HCT116 (cell line): Measurements from ENCODE around the gene CRYBA4. TPM values are rescaled to one million over a fixed set of nuclear protein-coding genes. Genes with fewer than 3 reads are reported as not detected.

ENCODE experiments used
- ATAC-seq: fragments of 200-7000 bp; cut with Tn5 transposase; 2 replicates; pipeline ENCODE4 v1.9.1; 2020; ENCODE audit warnings: mild to moderate bottlenecking, moderate library complexity
- BruUV-seq: library from RNA; stranded (reverse); fragments of 400-500 nt; replicated peaks from 2 replicates; lab custom pipeline; 2021; lab: Mats Ljungman, UMichigan
- CTCF ChIA-PET: fragments of 300-600 bp; sonication (Branson Sonifier 250); formaldehyde crosslinking; loops from one replicate; lab custom pipeline; 2021; ENCODE audit warnings: antibody characterized with exemption; lab: Charles Lee
- POLR2A ChIA-PET: fragments of 300-600, 350-600 bp; sonication (Branson Sonifier 250); formaldehyde crosslinking; loops from one replicate; lab custom pipeline; 2021; ENCODE audit warnings: antibody characterized with exemption; lab: Charles Lee
- RAD21 ChIA-PET, 2 experiments: fragments of 300-600 bp; sonication (Branson Sonifier 250); formaldehyde crosslinking; loops; one replicate each; lab custom pipeline; 2023; ENCODE audit warnings: low total read pairs in 2 of 2; ENCODE audit not compliant: uncharacterized antibody in 2 of 2, unreplicated experiment in 2 of 2, low non-redundant PET in 1 of 2; lab: Charles Lee
- DNase-seq: peaks from one replicate; pipeline ENCODE4 v3.0.0-alpha.2; 2010; ENCODE audit warnings: low read depth, low spot score
- H2AFZ ChIP-seq: fragments of 200-600 bp; shearing (Covaris generic), sonication (generic); 2 replicates; pipeline ENCODE4 v1.6.1; 2017; ENCODE audit warnings: low read depth, mixed run types, mixed read lengths, antibody characterized with exemption, low read length; ENCODE audit not compliant: poor library complexity, severe bottlenecking
- H3K27ac ChIP-seq: 2 replicates; pipeline ENCODE4 v1.5.1; 2012; ENCODE audit warnings: low read depth, low read length
- H3K27me3 ChIP-seq: fragments of 200-600 bp; sonication (generic); 2 replicates; pipeline ENCODE4 v1.6.1; 2016; ENCODE audit warnings: mixed run types, low read length, mixed read lengths; ENCODE audit not compliant: insufficient read depth
- H3K36me3 ChIP-seq, 2 experiments: fragments of 200-500 bp in 1 of 2; fragments of 200-600 bp in 1 of 2; sonication (Bioruptor generic) in 1 of 2; sonication (generic) in 1 of 2; 2 replicates each; pipeline versions ENCODE4 v1.5.1 to v1.6.1; 2014 to 2016; ENCODE audit warnings: low read length in 2 of 2, inconsistent platforms in 1 of 2, mixed read lengths in 1 of 2, mixed run types in 1 of 2; ENCODE audit not compliant: insufficient read depth in 2 of 2, control insufficient read depth in 1 of 2
- H3K4me1 ChIP-seq, 2 experiments: fragments of 200-600 bp in 1 of 2; sonication (generic) in 1 of 2; 2 replicates each; pipeline versions ENCODE4 v1.5.1 to v1.6.1; 2012 to 2017; ENCODE audit warnings: low read length in 2 of 2, inconsistent platforms in 1 of 2, mild to moderate bottlenecking in 1 of 2, mixed read lengths in 1 of 2, mixed run types in 1 of 2, moderate library complexity in 1 of 2; ENCODE audit not compliant: insufficient read depth in 2 of 2, control insufficient read depth in 1 of 2
- H3K4me2 ChIP-seq: fragments of 200-600 bp; sonication (generic); 2 replicates; pipeline ENCODE4 v1.6.1; 2017; ENCODE audit warnings: mixed run types, low read length, mixed read lengths
- H3K4me3 ChIP-seq, 2 experiments: fragments of 200-600 bp in 1 of 2; sonication (generic) in 1 of 2; replicated peaks in 1 of 2; 2 replicates each; pipeline ENCODE4 v1.5.1; 2011 to 2016; ENCODE audit warnings: low read length in 2 of 2, control low read depth in 1 of 2, low read depth in 1 of 2, mild to moderate bottlenecking in 1 of 2, mixed read lengths in 1 of 2, mixed run types in 1 of 2
- H3K79me2 ChIP-seq: fragments of 200-600 bp; sonication (generic); 2 replicates; pipeline ENCODE4 v1.6.1; 2017; ENCODE audit warnings: mild to moderate bottlenecking, mixed run types, low read length, moderate library complexity, mixed read lengths; ENCODE audit not compliant: insufficient read depth
- H3K9ac ChIP-seq: fragments of 200-600 bp; sonication (generic); 2 replicates; pipeline ENCODE4 v1.6.1; 2016; ENCODE audit warnings: low read length, mixed read lengths
- H3K9me2 ChIP-seq: fragments of 200-600 bp; sonication (generic), shearing (Covaris generic); 2 replicates; pipeline ENCODE4 v1.6.1; 2017; ENCODE audit warnings: mixed run types, mild to moderate bottlenecking, moderate library complexity; ENCODE audit not compliant: insufficient read depth
- H3K9me3 ChIP-seq, 2 experiments: fragments of 200-500 bp in 1 of 2; fragments of 200-600 bp in 1 of 2; sonication (Bioruptor generic) in 1 of 2; sonication (generic) in 1 of 2; 2 replicates each; pipeline ENCODE4 v1.6.1; 2014 to 2017; ENCODE audit warnings: low read length in 2 of 2, mixed read lengths in 2 of 2, inconsistent platforms in 1 of 2, low read depth in 1 of 2, mild to moderate bottlenecking in 1 of 2, mixed run types in 1 of 2, moderate library complexity in 1 of 2; ENCODE audit not compliant: control insufficient read depth in 1 of 2, insufficient read depth in 1 of 2
- H4K20me1 ChIP-seq: fragments of 200-600 bp; sonication (generic), shearing (Covaris generic); 2 replicates; pipeline ENCODE4 v1.6.1; 2017; ENCODE audit warnings: mixed run types, mild to moderate bottlenecking, moderate library complexity; ENCODE audit not compliant: insufficient read depth
- CBX3 ChIP-seq: IDR thresholded peaks from 2 replicates; pipeline ENCODE4 v1.6.1; 2012; ENCODE audit warnings: low read depth
- ELF1 ChIP-seq: IDR thresholded peaks from 2 replicates; pipeline ENCODE4 v1.6.1; 2012; ENCODE audit warnings: low read depth, borderline replicate concordance
- EZH2phosphoT487 ChIP-seq: fragments of 200-600 bp; IDR thresholded peaks from 2 replicates; pipeline ENCODE4 v1.6.1; 2018; ENCODE audit warnings: antibody characterized with exemption, borderline replicate concordance
- FOSL1 ChIP-seq: IDR thresholded peaks from 2 replicates; pipeline ENCODE4 v1.6.1; 2012; ENCODE audit warnings: low read depth
- JUND ChIP-seq: IDR thresholded peaks from 2 replicates; pipeline ENCODE4 v1.6.1; 2012
- POLR2A ChIP-seq: IDR thresholded peaks from 2 replicates; pipeline ENCODE4 v1.7.0; 2011; ENCODE audit warnings: borderline replicate concordance; ENCODE audit not compliant: insufficient read depth, insufficient read length; ENCODE audit errors: extremely low read depth
- POLR2AphosphoS5 ChIP-seq: IDR thresholded peaks from 2 replicates; pipeline ENCODE4 v1.6.1; 2011; ENCODE audit warnings: mild to moderate bottlenecking, low read depth, low read length, moderate library complexity
- RAD21 ChIP-seq: IDR thresholded peaks from 2 replicates; pipeline ENCODE4 v1.6.1; 2012; ENCODE audit warnings: low read depth, mild to moderate bottlenecking
- SIN3A ChIP-seq: IDR thresholded peaks from 2 replicates; pipeline ENCODE4 v1.6.1; 2012; ENCODE audit warnings: low read depth
- SP1 ChIP-seq: IDR thresholded peaks from 2 replicates; pipeline ENCODE4 v1.6.1; 2012; ENCODE audit warnings: low read depth
- TCF7L2 ChIP-seq: IDR thresholded peaks from 2 replicates; pipeline ENCODE4 v1.7.0; 2011; ENCODE audit warnings: borderline replicate concordance, inconsistent platforms; ENCODE audit not compliant: insufficient read depth, insufficient read length; ENCODE audit errors: extremely low read depth
- ZFX ChIP-seq: fragments of 450-650 bp; IDR thresholded peaks from 2 replicates; pipeline ENCODE4 v1.6.1; 2017
- ZNF274 ChIP-seq: fragments of 200-500 bp; sonication (Bioruptor generic); IDR thresholded peaks from 2 replicates; pipeline ENCODE4 v1.6.1; 2014; ENCODE audit warnings: mild to moderate bottlenecking, low read depth, low read length, inconsistent platforms
- intact Hi-C: fragments of 100-400 bp; cut with micrococcal nuclease; formaldehyde crosslinking; loops from 2 replicates; pipeline ENCODE4 v1.10.0; 2022
- total RNA-seq: library from RNA; stranded (reverse); gene quantifications from one replicate; pipeline ENCODE4 v1.2.1, GENCODE V29; 2021; ENCODE audit not compliant: unreplicated experiment
- TF ChIP-seq, protein P1 (sequence below): IDR thresholded peaks from 2 replicates; pipeline ENCODE4 v1.6.1; 2012
- TF ChIP-seq, protein P2 (sequence below), 3 experiments: fragments of 200-600 bp in 1 of 3; sonication (generic) in 1 of 3; IDR thresholded peaks in 2 of 3; conservative IDR thresholded peaks in 1 of 3; 2 replicates each; pipeline ENCODE4 v1.5.1; 2012 to 2017; ENCODE audit warnings: low read depth in 2 of 3, low read length in 2 of 3, antibody characterized with exemption in 1 of 3, borderline replicate concordance in 1 of 3, control low read depth in 1 of 3, mild to moderate bottlenecking in 1 of 3, mixed read lengths in 1 of 3, mixed run types in 1 of 3, moderate library complexity in 1 of 3; ENCODE audit not compliant: insufficient read depth in 1 of 3
- TF ChIP-seq, protein P3 (sequence below): IDR thresholded peaks from 2 replicates; pipeline ENCODE4 v1.6.1; 2012

CRYBA4 gene
- total RNA-seq, 1 experiment from 2014 or later = not detected

DNA sequence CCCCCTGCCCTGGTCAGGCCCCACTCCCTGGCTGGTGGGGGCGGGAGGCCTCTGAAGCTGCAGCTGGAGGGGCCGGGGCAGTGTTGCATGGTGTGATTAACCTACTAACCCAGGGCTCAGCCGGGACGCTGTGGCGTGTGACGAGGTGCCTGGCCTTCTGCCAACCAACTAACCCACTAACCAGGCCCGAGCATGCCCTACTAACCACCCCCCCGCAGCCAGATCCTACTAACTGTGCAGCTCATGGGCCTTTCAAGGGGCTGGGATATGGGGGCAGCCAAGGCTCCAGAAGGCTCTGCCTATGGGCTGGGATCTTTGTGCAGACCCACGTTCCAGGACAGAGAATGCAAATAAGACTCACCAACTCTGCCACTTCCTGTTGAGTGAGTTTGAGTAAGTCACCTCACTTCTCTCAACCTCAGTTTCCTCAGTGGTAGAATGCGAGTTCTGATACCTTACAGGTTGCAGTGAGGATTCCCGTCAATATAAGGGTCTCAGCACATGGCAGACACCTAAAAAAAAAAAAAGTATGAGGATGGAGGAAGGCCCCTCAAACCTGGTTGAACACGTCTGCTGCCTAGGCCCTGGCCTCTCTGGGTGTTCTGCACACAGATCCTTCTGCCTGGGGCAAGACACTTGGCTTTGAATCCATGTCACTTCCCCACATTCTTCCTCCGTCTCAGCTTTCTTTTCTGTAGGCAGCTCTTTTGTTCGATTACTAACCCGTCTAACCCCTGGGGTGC lies 49.7 kb downstream of the CRYBA4 start:
- ChIA-PET POLR2A (no interaction called here), RAD21 (no interaction called here), CTCF (no interaction called here)
- BruUV-seq = no TSS peak
- H3K36me3 ChIP-seq = no peaks in the 10 kb centered on the region
- peak overlapping the region; percentile 80; the same call in 1 of the 2 replicates for H3K4me2 ChIP-seq
- H3K27ac ChIP-seq = peak overlapping the region; percentile 82
- H3K27me3 ChIP-seq = no peaks in the 10 kb centered on the region
- H3K9ac ChIP-seq = no peak overlapping the region
- peaks cover 17 to 28% of the 10 kb centered on the region in 2 experiments for H3K4me1 ChIP-seq
- H2AFZ ChIP-seq = no peak overlapping the region
- no peak for DNase-seq
- intact Hi-C loops = no loop called here
- no peaks in the 10 kb centered on the region for H3K9me2 ChIP-seq
- no peaks in the 10 kb centered on the region for H4K20me1 ChIP-seq
- no peak overlapping the region for H3K4me3 ChIP-seq
- ATAC-seq = no peak
- TF ChIP-seq, protein P1, sequence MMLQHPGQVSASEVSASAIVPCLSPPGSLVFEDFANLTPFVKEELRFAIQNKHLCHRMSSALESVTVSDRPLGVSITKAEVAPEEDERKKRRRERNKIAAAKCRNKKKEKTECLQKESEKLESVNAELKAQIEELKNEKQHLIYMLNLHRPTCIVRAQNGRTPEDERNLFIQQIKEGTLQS = no peak
- no peak for TF ChIP-seq CBX3
- no peak for TF ChIP-seq RAD21
- H3K79me2 ChIP-seq = peaks cover 24% of the 10 kb centered on the region
- H3K9me3 ChIP-seq = no peaks in the 10 kb centered on the region

DNA sequence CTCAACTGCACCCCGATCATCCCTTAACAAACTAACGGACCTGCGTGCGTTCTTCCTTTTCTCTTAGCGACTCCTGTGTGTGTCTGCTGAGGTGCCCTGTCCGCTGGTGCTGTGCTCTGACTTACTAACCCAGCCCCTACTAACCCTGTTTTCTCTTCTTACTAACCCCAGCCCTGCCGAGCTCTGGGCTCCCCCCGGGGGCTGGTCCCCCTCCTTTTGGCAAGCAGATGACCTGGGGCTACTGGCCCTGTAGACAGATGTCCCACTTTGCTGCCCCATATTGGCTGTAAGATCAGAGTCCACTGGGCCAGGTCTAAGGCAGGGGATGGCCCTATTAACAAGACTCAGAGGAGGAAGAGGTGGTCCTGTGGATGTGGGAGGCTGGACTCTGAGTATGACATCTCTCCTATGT lies 50.3 kb downstream of the CRYBA4 start:
- Histone ChIP-seq H2AFZ (no peak overlapping the region), H3K4me3 (peak overlapping the region; percentile 62 to 78), H3K27me3 (no peaks in the 10 kb centered on the region), H4K20me1 (no peaks in the 10 kb centered on the region), H3K27ac (peak overlapping the region; percentile 82), H3K9me3 (no peaks in the 10 kb centered on the region), H3K36me3 (no peaks in the 10 kb centered on the region), H3K79me2 (peaks cover 24% of the 10 kb centered on the region), H3K4me1 (peaks cover 17 to 28% of the 10 kb centered on the region in 2 experiments), H3K9ac (peak overlapping the region; percentile 84), H3K9me2 (no peaks in the 10 kb centered on the region), H3K4me2 (peak overlapping the region; percentile 80)
- no TSS peak for BruUV-seq
- ChIA-PET CTCF (interaction anchor here (0.9 to 1.1 kb wide), 3 partner anchors 9 to 13 kb away, joined by 3 to 5 read pairs (median 3); no protein-coding TSS in a partner anchor), POLR2A (no interaction called here), RAD21 (no interaction called here)
- intact Hi-C loops = no loop called here
- peak; percentile 19 for ATAC-seq
- DNase-seq = no peak
- TF ChIP-seq ZFX (no peak), SP1 (no peak), ZNF274 (no peak), TCF7L2 (no peak), FOSL1 (no peak), EZH2phosphoT487 (no peak), SIN3A (no peak), POLR2A (no peak), ELF1 (no peak), POLR2AphosphoS5 (no peak), JUND (no peak)
- TF ChIP-seq, protein P2, sequence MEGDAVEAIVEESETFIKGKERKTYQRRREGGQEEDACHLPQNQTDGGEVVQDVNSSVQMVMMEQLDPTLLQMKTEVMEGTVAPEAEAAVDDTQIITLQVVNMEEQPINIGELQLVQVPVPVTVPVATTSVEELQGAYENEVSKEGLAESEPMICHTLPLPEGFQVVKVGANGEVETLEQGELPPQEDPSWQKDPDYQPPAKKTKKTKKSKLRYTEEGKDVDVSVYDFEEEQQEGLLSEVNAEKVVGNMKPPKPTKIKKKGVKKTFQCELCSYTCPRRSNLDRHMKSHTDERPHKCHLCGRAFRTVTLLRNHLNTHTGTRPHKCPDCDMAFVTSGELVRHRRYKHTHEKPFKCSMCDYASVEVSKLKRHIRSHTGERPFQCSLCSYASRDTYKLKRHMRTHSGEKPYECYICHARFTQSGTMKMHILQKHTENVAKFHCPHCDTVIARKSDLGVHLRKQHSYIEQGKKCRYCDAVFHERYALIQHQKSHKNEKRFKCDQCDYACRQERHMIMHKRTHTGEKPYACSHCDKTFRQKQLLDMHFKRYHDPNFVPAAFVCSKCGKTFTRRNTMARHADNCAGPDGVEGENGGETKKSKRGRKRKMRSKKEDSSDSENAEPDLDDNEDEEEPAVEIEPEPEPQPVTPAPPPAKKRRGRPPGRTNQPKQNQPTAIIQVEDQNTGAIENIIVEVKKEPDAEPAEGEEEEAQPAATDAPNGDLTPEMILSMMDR (IDR thresholded peaks at IDR 0.05 in 2 of 3, conservative IDR thresholded peaks at IDR 0.05 in 1 of 3; ENCODE audit: borderline replicate concordance in 1 of 3, insufficient read depth in 1 of 3, low read depth in 2 of 3, low read length in 2 of 3) = no peak
- TF ChIP-seq, protein P3, sequence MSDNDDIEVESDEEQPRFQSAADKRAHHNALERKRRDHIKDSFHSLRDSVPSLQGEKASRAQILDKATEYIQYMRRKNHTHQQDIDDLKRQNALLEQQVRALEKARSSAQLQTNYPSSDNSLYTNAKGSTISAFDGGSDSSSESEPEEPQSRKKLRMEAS = no peak
